K562 (cell line): Measurements from ENCODE around the gene NOA1. TPM values are rescaled to one million over a fixed set of nuclear protein-coding genes. Genes with fewer than 3 reads are reported as not detected.

ENCODE experiments used
- CEBPG ChIP-seq, 3 experiments: fragments of 200-800 bp in 1 of 3; sonication (Bioruptor generic) in 1 of 3; sonication (generic) in 1 of 3; formaldehyde crosslinking in 1 of 3; IDR thresholded peaks in 2 of 3; conservative IDR thresholded peaks in 1 of 3; 2 replicates each; pipeline versions ENCODE4 v1.6.1 to v1.8.0; 2016 to 2022; ENCODE audit warnings: missing compliant biosample characterization in 2 of 3, missing genetic modification characterization in 2 of 3, mild to moderate bottlenecking in 1 of 3, missing genetic modification reagents in 1 of 3
- CREBBP ChIP-seq: IDR thresholded peaks from one replicate; pipeline ENCODE4 v1.6.1; 2012; ENCODE audit warnings: low read depth, mild to moderate bottlenecking, control low read depth, inconsistent platforms, low read length
- CXXC5 ChIP-seq: fragments of 250-450 bp; sonication (Bioruptor Pico); IDR thresholded peaks from 2 replicates; pipeline ENCODE4 v1.8.0; 2022; ENCODE audit warnings: inconsistent platforms, mild to moderate bottlenecking, moderate library complexity
- E2F3 ChIP-seq: fragments of 250-450 bp; sonication (Bioruptor Pico); IDR thresholded peaks from 2 replicates; pipeline ENCODE4 v1.4.0; 2020; ENCODE audit warnings: mild to moderate bottlenecking
- HDAC3 ChIP-seq: fragments of 450-650 bp; IDR thresholded peaks from 2 replicates; pipeline ENCODE4 v1.6.1; 2018; ENCODE audit warnings: borderline replicate concordance, mild to moderate bottlenecking, moderate library complexity; ENCODE audit not compliant: partially characterized antibody
- MCM2 ChIP-seq: fragments of 450-650 bp; IDR thresholded peaks from 2 replicates; pipeline ENCODE4 v1.6.1; 2017; ENCODE audit warnings: low read depth, mild to moderate bottlenecking
- NCOA6 ChIP-seq: fragments of 450-650 bp; IDR thresholded peaks from 2 replicates; pipeline ENCODE4 v1.6.1; 2017; ENCODE audit warnings: mild to moderate bottlenecking
- NR4A1 ChIP-seq, 2 experiments: fragments of 250-450 bp in 1 of 2; fragments of 450-650 bp in 1 of 2; sonication (Bioruptor Pico) in 1 of 2; IDR thresholded peaks; 2 replicates each; pipeline versions ENCODE4 v1.4.0 to v1.6.1; 2016 to 2020; ENCODE audit warnings: mild to moderate bottlenecking in 2 of 2, missing compliant biosample characterization in 1 of 2, missing genetic modification characterization in 1 of 2, moderate library complexity in 1 of 2
- RHOXF2B ChIP-seq: fragments of 250-450 bp; sonication (Bioruptor Pico); conservative IDR thresholded peaks from 2 replicates; pipeline ENCODE4 v1.5.1; 2021
- STAT5B ChIP-seq: fragments of 250-450 bp; sonication (Bioruptor Pico); IDR thresholded peaks from 2 replicates; pipeline ENCODE4 v1.8.0; 2021; ENCODE audit warnings: mild to moderate bottlenecking, inconsistent platforms
- ZKSCAN8 ChIP-seq: fragments of 200-800 bp; sonication (Bioruptor generic); IDR thresholded peaks from 2 replicates; pipeline ENCODE4 v1.6.1; 2016; ENCODE audit warnings: missing genetic modification characterization, missing compliant biosample characterization
- ZNF644 ChIP-seq: fragments of 200-800 bp; sonication (Bioruptor generic); IDR thresholded peaks from 2 replicates; pipeline ENCODE4 v1.6.1; 2016; ENCODE audit warnings: low read depth, missing genetic modification characterization, missing compliant biosample characterization
- polyA plus RNA-seq, 8 experiments: library from polyadenylated mRNA; depleted of rRNA in 4 of 8; stranded (reverse) in 5 of 8; unstranded in 3 of 8; fragments of >200 nt; fragmentation: Nextera tagmentation in 2 of 8; fragmentation: Illumina TruSeq in 1 of 8; extraction: Ambion mirVana in 2 of 8; extraction: Trizol in 1 of 8; gene quantifications; 2 replicates each; pipeline versions ENCODE4 v1.2.1 to v1.2.3, GENCODE V29; 2011 to 2014; ENCODE audit warnings: inconsistent platforms in 1 of 8, missing spikeins in 1 of 8
- total RNA-seq, 7 experiments: library from RNA; depleted of rRNA in 6 of 7; stranded (reverse); fragments of >200 nt in 6 of 7; fragmentation: Illumina TruSeq in 2 of 7; extraction: Trizol in 2 of 7; gene quantifications; 2 replicates each; pipeline versions ENCODE4 v1.2.1 to v1.2.3, GENCODE V29; 2011 to 2021; ENCODE audit warnings: low replicate concordance in 1 of 7
- TF ChIP-seq, protein P1 (sequence below), 3 experiments: fragments of 200-800 bp in 1 of 3; fragments of 250-450 bp in 1 of 3; fragments of 450-650 bp in 1 of 3; sonication (Bioruptor Pico) in 1 of 3; sonication (Bioruptor generic) in 1 of 3; formaldehyde crosslinking in 1 of 3; IDR thresholded peaks; 2 replicates each; pipeline versions ENCODE4 v1.6.1 to v1.8.0; 2016 to 2022; ENCODE audit warnings: mild to moderate bottlenecking in 2 of 3, missing genetic modification characterization in 2 of 3, missing compliant biosample characterization in 1 of 3, moderate library complexity in 1 of 3
- TF ChIP-seq, protein P2 (sequence below): sonication (generic); formaldehyde crosslinking; IDR thresholded peaks from 2 replicates; pipeline ENCODE4 v1.8.1; 2023; ENCODE audit warnings: mild to moderate bottlenecking, missing genetic modification reagents
- TF ChIP-seq, protein P3 (sequence below): IDR thresholded peaks from 3 replicates; pipeline ENCODE4 v1.6.1; 2011; ENCODE audit warnings: borderline replicate concordance, mild to moderate bottlenecking, moderate library complexity; ENCODE audit not compliant: insufficient read length; ENCODE audit errors: extremely low read depth
- TF ChIP-seq, protein P4 (sequence below): fragments of 250-450 bp; sonication (Bioruptor Pico); IDR thresholded peaks from 2 replicates; pipeline ENCODE4 v1.5.0; 2021
- TF ChIP-seq, protein P5 (sequence below), 2 experiments: fragments of 450-650 bp in 1 of 2; sonication (generic) in 1 of 2; formaldehyde crosslinking; conservative IDR thresholded peaks; 2 replicates each; pipeline versions ENCODE4 v1.4.0 to v1.8.1; 2020 to 2022; ENCODE audit warnings: mild to moderate bottlenecking in 1 of 2, missing genetic modification reagents in 1 of 2

NOA1 gene
- total and polyA plus RNA-seq, 9 of the 15 experiments (the other 6 are each of a cell fraction or from before 2014, with no cell fraction given), result 2.6 to 26.6 (median 16.7) TPM

DNA sequence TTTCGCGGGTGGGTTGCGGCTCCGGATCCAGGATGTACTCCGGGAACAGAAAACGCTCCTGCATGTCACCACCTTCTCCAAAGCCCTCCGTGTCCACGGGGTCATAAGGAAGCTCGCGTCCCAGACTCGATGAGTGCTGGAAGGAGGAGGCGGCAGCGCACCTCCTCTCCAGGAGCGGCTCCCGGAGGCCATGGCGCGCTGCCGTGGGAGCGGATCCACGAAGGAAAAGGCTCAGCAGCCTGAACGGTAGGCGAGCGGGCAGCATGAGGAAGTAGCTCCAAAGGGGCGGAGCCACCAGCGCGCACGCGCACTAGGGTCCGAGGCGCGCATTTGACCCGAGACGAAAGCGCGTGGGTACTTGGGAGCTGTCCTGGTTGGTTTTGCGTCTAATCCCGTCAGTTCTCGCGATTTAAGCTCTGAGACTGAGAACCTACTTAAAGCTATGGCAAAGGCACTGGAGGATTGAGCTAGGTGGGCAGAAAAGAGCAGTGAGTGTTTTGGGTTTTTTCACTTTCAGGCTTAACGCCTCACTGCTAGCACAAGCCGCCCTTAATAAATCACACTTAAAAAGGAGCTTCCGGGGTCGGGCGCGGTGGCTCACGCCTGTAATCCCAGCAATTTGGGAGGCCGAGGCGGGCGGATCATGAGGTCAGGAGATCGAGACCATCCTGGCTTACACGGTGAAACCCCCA is at the start of gene NOA1 (continued):
- TF ChIP-seq, protein P1, sequence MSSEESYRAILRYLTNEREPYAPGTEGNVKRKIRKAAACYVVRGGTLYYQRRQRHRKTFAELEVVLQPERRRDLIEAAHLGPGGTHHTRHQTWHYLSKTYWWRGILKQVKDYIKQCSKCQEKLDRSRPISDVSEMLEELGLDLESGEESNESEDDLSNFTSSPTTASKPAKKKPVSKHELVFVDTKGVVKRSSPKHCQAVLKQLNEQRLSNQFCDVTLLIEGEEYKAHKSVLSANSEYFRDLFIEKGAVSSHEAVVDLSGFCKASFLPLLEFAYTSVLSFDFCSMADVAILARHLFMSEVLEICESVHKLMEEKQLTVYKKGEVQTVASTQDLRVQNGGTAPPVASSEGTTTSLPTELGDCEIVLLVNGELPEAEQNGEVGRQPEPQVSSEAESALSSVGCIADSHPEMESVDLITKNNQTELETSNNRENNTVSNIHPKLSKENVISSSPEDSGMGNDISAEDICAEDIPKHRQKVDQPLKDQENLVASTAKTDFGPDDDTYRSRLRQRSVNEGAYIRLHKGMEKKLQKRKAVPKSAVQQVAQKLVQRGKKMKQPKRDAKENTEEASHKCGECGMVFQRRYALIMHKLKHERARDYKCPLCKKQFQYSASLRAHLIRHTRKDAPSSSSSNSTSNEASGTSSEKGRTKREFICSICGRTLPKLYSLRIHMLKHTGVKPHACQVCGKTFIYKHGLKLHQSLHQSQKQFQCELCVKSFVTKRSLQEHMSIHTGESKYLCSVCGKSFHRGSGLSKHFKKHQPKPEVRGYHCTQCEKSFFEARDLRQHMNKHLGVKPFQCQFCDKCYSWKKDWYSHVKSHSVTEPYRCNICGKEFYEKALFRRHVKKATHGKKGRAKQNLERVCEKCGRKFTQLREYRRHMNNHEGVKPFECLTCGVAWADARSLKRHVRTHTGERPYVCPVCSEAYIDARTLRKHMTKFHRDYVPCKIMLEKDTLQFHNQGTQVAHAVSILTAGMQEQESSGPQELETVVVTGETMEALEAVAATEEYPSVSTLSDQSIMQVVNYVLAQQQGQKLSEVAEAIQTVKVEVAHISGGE (CRISPR knock-in tag; IDR thresholded peaks at IDR 0.05), result no peak; a peak in 1 of 6 replicates
- TF ChIP-seq CXXC5 (CRISPR knock-in tag) (0 out of 2 replicates have a peak, but pooled peaks have one; percentile 30), NCOA6 (no peak), NR4A1 (CRISPR knock-in tag; IDR thresholded peaks at IDR 0.05) (no peak), NR4A1 (tag; IDR thresholded peaks at IDR 0.05) (no peak), E2F3 (no peak), HDAC3 (no peak), ZKSCAN8 (CRISPR knock-in tag) (no peak), RHOXF2B (CRISPR knock-in tag) (no peak), STAT5B (no peak), MCM2 (no peak), CREBBP (no peak), ZNF644 (tag) (no peak), CEBPG (CRISPR knock-in tag; IDR thresholded peaks at IDR 0.05) (no peak), CEBPG (tag; conservative IDR thresholded peaks at IDR 0.05 in 1 of 2, IDR thresholded peaks at IDR 0.05 in 1 of 2) (no peak)
- TF ChIP-seq, protein P2, sequence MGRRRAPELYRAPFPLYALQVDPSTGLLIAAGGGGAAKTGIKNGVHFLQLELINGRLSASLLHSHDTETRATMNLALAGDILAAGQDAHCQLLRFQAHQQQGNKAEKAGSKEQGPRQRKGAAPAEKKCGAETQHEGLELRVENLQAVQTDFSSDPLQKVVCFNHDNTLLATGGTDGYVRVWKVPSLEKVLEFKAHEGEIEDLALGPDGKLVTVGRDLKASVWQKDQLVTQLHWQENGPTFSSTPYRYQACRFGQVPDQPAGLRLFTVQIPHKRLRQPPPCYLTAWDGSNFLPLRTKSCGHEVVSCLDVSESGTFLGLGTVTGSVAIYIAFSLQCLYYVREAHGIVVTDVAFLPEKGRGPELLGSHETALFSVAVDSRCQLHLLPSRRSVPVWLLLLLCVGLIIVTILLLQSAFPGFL (CRISPR knock-in tag), result 0 out of 2 replicates have a peak, but pooled peaks have one; percentile 36
- TF ChIP-seq, protein P3, sequence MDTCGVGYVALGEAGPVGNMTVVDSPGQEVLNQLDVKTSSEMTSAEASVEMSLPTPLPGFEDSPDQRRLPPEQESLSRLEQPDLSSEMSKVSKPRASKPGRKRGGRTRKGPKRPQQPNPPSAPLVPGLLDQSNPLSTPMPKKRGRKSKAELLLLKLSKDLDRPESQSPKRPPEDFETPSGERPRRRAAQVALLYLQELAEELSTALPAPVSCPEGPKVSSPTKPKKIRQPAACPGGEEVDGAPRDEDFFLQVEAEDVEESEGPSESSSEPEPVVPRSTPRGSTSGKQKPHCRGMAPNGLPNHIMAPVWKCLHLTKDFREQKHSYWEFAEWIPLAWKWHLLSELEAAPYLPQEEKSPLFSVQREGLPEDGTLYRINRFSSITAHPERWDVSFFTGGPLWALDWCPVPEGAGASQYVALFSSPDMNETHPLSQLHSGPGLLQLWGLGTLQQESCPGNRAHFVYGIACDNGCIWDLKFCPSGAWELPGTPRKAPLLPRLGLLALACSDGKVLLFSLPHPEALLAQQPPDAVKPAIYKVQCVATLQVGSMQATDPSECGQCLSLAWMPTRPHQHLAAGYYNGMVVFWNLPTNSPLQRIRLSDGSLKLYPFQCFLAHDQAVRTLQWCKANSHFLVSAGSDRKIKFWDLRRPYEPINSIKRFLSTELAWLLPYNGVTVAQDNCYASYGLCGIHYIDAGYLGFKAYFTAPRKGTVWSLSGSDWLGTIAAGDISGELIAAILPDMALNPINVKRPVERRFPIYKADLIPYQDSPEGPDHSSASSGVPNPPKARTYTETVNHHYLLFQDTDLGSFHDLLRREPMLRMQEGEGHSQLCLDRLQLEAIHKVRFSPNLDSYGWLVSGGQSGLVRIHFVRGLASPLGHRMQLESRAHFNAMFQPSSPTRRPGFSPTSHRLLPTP, result no peak
- TF ChIP-seq, protein P4, sequence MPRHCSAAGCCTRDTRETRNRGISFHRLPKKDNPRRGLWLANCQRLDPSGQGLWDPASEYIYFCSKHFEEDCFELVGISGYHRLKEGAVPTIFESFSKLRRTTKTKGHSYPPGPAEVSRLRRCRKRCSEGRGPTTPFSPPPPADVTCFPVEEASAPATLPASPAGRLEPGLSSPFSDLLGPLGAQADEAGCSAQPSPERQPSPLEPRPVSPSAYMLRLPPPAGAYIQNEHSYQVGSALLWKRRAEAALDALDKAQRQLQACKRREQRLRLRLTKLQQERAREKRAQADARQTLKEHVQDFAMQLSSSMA (CRISPR knock-in tag), result no peak
- TF ChIP-seq, protein P5, sequence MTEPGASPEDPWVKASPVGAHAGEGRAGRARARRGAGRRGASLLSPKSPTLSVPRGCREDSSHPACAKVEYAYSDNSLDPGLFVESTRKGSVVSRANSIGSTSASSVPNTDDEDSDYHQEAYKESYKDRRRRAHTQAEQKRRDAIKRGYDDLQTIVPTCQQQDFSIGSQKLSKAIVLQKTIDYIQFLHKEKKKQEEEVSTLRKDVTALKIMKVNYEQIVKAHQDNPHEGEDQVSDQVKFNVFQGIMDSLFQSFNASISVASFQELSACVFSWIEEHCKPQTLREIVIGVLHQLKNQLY (CRISPR knock-in tag; conservative IDR thresholded peaks at IDR 0.05), result no peak
